ENCODE measurements around the gene GALP.
A peak's percentile ranks its signal among the peaks of the same experiment; 100 is the strongest.
"Not testable (repeated sequence)": the region's sequence is repeated elsewhere in the genome, so short reads cannot be mapped to it uniquely, and the experiment has no call there.

GALP gene

DNA sequence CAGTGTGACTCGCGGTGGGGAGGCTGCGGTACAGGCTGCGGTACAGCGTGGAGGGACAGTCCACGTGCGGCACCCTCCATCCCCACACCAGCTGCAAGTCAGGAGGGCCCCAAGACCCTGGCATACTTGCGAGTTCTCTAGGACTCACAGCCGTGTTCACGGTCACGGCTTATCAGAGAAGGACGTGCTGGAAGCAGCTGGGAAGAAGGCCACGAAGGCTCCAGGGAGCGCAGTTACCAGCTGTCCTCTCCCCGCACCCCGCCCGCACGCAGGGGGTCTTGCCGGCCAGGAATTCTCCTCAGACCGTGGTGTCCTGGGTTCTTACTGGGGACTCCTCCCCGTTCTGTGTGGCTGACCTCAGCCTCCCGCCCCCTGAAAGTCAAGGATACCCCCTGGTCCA, 28.5 kb upstream of the GALP start:
- Histone ChIP-seq H3K4me1 (ENCODE audit: control insufficient read depth in 5 of 5, insufficient read depth in 5 of 5, low read length in 5 of 5) (peaks cover 0 to 9% (median 7%) of the 10 kb centered on the region in 5 donors), H3K4me3 (ENCODE audit: low read depth in 1 of 5, low read length in 5 of 5) (no peak overlapping the region), H3K9ac (ENCODE audit: low read length in 5 of 5) (no peak overlapping the region), H3K27ac (ENCODE audit: low read depth, low read length) (no peak overlapping the region), H3K27me3 (ENCODE audit: control insufficient read depth in 5 of 5, insufficient read depth in 4 of 5, low read length in 5 of 5) (no peaks in the 10 kb centered on the region), H3K9me3 (ENCODE audit: control insufficient read depth in 5 of 5, low read length in 5 of 5) (no peaks in the 10 kb centered on the region), H3K36me3 (ENCODE audit: control insufficient read depth in 5 of 5, insufficient read depth in 5 of 5, low read length in 5 of 5) (peaks cover 0 to 31% (median 21%) of the 10 kb centered on the region in 5 donors)

DNA sequence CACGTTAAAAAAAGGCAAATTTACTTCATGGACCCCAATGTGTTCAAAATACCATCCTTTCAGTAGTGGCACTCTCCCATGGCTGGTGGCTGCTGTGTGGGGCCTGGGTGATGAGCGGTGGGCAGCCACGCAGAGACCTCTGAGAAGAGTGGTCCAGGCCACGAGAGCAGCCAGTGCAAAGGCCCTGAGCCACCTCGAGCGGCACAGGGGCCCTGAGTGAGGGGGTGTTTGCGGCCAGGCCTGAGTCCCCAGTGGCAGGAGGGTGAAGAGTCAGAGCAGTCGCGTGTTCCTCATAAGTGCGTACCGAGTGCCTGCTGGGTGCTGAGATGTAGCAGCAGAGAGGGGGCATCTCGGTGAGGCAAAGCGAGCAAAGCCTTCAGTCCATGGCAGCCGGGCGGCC, 27.7 kb upstream of the GALP start:
- Histone ChIP-seq H3K27me3 (ENCODE audit: control insufficient read depth in 5 of 5, insufficient read depth in 4 of 5, low read length in 5 of 5) (no peaks in the 10 kb centered on the region), H3K36me3 (ENCODE audit: control insufficient read depth in 5 of 5, insufficient read depth in 5 of 5, low read length in 5 of 5) (peaks cover 0 to 31% (median 21%) of the 10 kb centered on the region in 5 donors), H3K4me1 (ENCODE audit: control insufficient read depth in 5 of 5, insufficient read depth in 5 of 5, low read length in 5 of 5) (peaks cover 0 to 4% (median 3%) of the 10 kb centered on the region in 5 donors), H3K4me3 (ENCODE audit: low read depth in 1 of 5, low read length in 5 of 5) (no peak overlapping the region), H3K9me3 (ENCODE audit: control insufficient read depth in 5 of 5, low read length in 5 of 5) (no peaks in the 10 kb centered on the region), H3K27ac (ENCODE audit: low read depth, low read length) (no peak overlapping the region), H3K9ac (ENCODE audit: low read length in 5 of 5) (no peak overlapping the region)

DNA sequence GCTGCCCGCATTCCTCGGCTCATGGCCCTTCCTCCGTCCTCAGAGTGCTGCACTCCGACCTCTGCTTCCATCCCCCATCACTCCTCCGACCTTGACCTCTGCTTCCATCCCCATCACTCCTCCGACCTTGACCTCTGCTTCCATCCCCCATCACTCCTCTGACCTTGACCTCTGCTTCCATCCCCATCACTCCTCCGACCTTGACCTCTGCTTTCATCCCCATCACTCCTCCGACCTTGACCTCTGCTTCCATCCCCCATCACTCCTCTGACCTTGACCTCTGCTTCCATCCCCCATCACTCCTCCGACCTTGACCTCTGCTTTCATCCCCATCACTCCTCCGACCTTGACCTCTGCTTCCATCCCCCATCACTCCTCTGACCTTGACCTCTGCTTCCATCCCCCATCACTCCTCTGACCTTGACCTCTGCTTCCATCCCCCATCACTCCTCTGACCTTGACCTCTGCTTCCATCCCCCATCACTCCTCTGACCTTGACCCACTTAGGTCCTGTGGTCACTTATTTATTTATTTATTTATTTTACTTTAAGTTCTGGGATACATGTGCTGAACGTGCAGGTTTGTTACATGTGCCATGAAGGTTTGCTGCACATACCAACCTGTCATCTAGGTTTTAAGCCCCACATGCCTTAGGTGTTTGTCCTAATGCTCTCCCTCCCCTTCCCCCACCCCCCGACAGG, 26.7 kb upstream of the GALP start:
- not testable (repeated sequence) for H3K27ac ChIP-seq (ENCODE audit: low read depth, low read length); H3K4me1 ChIP-seq (ENCODE audit: control insufficient read depth in 5 of 5, insufficient read depth in 5 of 5, low read length in 5 of 5); H3K27me3 ChIP-seq (ENCODE audit: control insufficient read depth in 5 of 5, insufficient read depth in 4 of 5, low read length in 5 of 5); H3K9me3 ChIP-seq (ENCODE audit: control insufficient read depth in 5 of 5, low read length in 5 of 5); H3K9ac ChIP-seq (ENCODE audit: low read length in 5 of 5); H3K4me3 ChIP-seq (ENCODE audit: low read depth in 1 of 5, low read length in 5 of 5)
- H3K36me3 ChIP-seq (ENCODE audit: control insufficient read depth in 5 of 5, insufficient read depth in 5 of 5, low read length in 5 of 5) = peaks cover 0 to 31% (median 25%) of the 10 kb centered on the region in 5 donors

DNA sequence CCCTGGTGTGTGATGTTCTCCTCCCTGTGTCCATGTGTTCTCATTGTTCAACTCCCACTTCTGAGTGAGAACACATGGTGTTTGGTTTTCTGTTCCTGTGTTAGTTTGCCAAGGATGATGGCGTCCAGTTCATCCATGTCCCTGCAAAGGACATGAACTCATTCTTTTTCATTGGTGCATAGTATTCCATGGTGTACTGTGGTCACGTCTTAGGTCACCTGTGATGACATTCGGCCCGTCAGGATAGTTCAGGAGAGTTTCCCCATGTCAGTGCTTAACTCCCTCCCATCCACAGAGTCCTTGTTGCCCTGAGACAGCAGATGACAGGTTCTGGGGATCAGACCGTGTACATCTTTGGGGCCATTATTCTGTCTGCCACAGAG, 26.2 kb upstream of the GALP start:
- Histone ChIP-seq H3K4me1 (ENCODE audit: control insufficient read depth in 5 of 5, insufficient read depth in 5 of 5, low read length in 5 of 5) (peaks cover 0 to 2% (median 0%) of the 10 kb centered on the region in 5 donors), H3K27ac (ENCODE audit: low read depth, low read length) (no peak overlapping the region), H3K4me3 (ENCODE audit: low read depth in 1 of 5, low read length in 5 of 5) (no peak overlapping the region), H3K27me3 (ENCODE audit: control insufficient read depth in 5 of 5, insufficient read depth in 4 of 5, low read length in 5 of 5) (no peaks in the 10 kb centered on the region), H3K9me3 (ENCODE audit: control insufficient read depth in 5 of 5, low read length in 5 of 5) (no peaks in the 10 kb centered on the region), H3K36me3 (ENCODE audit: control insufficient read depth in 5 of 5, insufficient read depth in 5 of 5, low read length in 5 of 5) (peaks cover 0 to 31% (median 28%) of the 10 kb centered on the region in 5 donors), H3K9ac (ENCODE audit: low read length in 5 of 5) (no peak overlapping the region)

DNA sequence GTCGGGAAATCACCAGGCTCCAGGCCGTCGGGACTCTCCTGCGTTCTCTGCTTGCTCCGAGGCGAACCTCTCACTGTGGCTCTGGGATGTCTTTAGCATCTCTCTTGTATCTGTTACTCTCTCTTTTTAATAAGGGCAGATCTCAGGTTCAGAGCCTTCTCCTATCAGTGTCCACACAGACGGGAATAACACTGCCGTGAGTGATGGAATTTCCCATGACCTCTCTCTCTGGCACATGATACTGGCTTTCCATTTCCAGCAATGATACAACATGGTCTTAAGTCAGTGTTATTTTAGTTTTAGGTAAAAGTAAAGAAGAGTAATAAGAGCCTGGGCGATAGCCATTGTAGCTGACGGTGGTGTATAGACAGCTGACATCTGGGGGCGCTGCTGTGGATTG, 25.4 kb upstream of the GALP start:
- Histone ChIP-seq H3K4me3 (ENCODE audit: low read depth in 1 of 5, low read length in 5 of 5) (no peak overlapping the region), H3K27me3 (ENCODE audit: control insufficient read depth in 5 of 5, insufficient read depth in 4 of 5, low read length in 5 of 5) (no peaks in the 10 kb centered on the region), H3K4me1 (ENCODE audit: control insufficient read depth in 5 of 5, insufficient read depth in 5 of 5, low read length in 5 of 5) (peaks cover 0 to 2% (median 0%) of the 10 kb centered on the region in 5 donors), H3K9ac (ENCODE audit: low read length in 5 of 5) (no peak overlapping the region), H3K36me3 (ENCODE audit: control insufficient read depth in 5 of 5, insufficient read depth in 5 of 5, low read length in 5 of 5) (peaks cover 0 to 37% (median 33%) of the 10 kb centered on the region in 5 donors), H3K27ac (ENCODE audit: low read depth, low read length) (no peak overlapping the region), H3K9me3 (ENCODE audit: control insufficient read depth in 5 of 5, low read length in 5 of 5) (no peaks in the 10 kb centered on the region)

DNA sequence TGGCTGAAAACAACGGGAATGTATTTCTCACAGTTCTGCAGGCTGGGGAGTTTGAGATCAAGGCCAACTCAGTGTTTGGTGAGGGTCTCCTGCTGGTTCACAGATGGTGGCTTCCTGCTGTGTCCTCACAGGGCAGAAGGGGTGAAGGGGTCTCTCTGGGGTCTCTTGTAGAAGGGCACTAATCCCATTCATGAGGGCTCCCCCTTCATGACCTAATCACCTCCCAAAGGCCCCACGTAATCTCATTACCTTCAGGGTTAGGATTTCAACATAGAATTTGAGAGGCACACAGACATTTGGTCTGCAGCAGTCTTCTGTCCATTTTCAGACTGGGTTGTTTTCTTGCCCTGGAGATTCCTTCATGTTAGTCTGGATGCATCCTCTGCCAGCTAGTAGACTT, 23.2 kb upstream of the GALP start:
- Histone ChIP-seq H3K9ac (ENCODE audit: low read length in 5 of 5) (no peak overlapping the region), H3K4me3 (ENCODE audit: low read depth in 1 of 5, low read length in 5 of 5) (no peak overlapping the region), H3K27ac (ENCODE audit: low read depth, low read length) (no peak overlapping the region), H3K4me1 (ENCODE audit: control insufficient read depth in 5 of 5, insufficient read depth in 5 of 5, low read length in 5 of 5) (peaks cover 0 to 19% (median 4%) of the 10 kb centered on the region in 5 donors), H3K9me3 (ENCODE audit: control insufficient read depth in 5 of 5, low read length in 5 of 5) (no peaks in the 10 kb centered on the region), H3K36me3 (ENCODE audit: control insufficient read depth in 5 of 5, insufficient read depth in 5 of 5, low read length in 5 of 5) (peaks cover 0 to 37% (median 31%) of the 10 kb centered on the region in 5 donors), H3K27me3 (ENCODE audit: control insufficient read depth in 5 of 5, insufficient read depth in 4 of 5, low read length in 5 of 5) (no peaks in the 10 kb centered on the region)

DNA sequence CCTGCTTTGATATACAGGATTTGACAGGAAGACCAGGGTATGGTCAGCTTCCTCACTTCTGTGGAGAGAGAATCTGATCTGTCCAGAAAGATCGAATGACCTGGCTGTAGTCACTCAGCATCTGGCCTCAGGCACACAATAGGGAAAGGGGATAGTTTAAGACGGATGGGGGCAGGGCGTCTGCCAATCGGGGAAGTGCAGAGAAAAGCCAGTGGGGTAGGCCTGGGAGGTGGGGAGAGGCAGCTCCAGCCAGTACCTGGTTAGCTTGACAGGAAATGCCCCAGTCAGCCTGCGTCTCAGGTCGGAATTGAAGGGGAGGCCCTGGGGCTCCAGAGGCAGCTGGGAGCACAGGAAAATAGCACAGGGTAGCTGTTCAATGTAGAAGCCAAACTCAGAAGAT, 22.3 kb upstream of the GALP start:
- H3K27me3 ChIP-seq (ENCODE audit: control insufficient read depth in 5 of 5, insufficient read depth in 4 of 5, low read length in 5 of 5) = no peaks in the 10 kb centered on the region
- H3K4me1 ChIP-seq (ENCODE audit: control insufficient read depth in 5 of 5, insufficient read depth in 5 of 5, low read length in 5 of 5) = peaks cover 0 to 19% (median 4%) of the 10 kb centered on the region in 5 donors
- no peak overlapping the region for H3K27ac ChIP-seq (ENCODE audit: low read depth, low read length)
- peaks cover 0 to 31% (median 28%) of the 10 kb centered on the region in 5 donors for H3K36me3 ChIP-seq (ENCODE audit: control insufficient read depth in 5 of 5, insufficient read depth in 5 of 5, low read length in 5 of 5)
- no peak overlapping the region for H3K9ac ChIP-seq (ENCODE audit: low read length in 5 of 5)
- H3K9me3 ChIP-seq (ENCODE audit: control insufficient read depth in 5 of 5, low read length in 5 of 5) = no peaks in the 10 kb centered on the region
- H3K4me3 ChIP-seq (ENCODE audit: low read depth in 1 of 5, low read length in 5 of 5) = no peak overlapping the region

DNA sequence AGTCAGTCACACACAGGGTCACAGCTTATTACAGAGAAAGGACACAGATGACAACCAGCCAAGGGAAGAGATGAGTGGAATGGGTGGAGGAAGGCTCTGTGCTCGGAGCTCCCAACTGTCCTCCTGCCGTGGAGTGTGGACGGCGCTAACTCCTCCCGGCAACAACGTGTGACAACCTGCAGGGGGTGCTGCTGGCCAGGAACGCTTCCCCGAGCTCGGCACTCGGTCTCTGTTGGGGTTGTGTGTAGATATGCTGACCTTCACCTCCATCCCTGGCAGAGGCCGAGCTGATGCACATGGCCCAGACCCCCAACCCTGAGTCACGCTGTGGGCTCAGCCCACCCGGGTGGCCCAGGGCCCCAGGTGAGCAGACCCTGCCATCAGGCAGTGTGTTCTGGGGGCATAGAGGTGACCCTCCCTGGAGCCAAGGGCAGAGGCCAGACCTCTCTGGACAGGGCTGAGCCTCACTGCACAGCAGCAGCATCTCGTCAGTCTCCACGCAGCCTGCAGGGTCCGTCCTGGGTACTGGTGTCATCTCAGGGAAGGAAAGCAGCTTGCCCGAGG, 20.6 kb upstream of the GALP start:
- Histone ChIP-seq H3K9ac (ENCODE audit: low read length in 5 of 5) (no peak overlapping the region), H3K9me3 (ENCODE audit: control insufficient read depth in 5 of 5, low read length in 5 of 5) (no peaks in the 10 kb centered on the region), H3K4me3 (ENCODE audit: low read depth in 1 of 5, low read length in 5 of 5) (no peak overlapping the region), H3K27ac (ENCODE audit: low read depth, low read length) (no peak overlapping the region), H3K36me3 (ENCODE audit: control insufficient read depth in 5 of 5, insufficient read depth in 5 of 5, low read length in 5 of 5) (peaks cover 0 to 40% (median 36%) of the 10 kb centered on the region in 5 donors), H3K27me3 (ENCODE audit: control insufficient read depth in 5 of 5, insufficient read depth in 4 of 5, low read length in 5 of 5) (no peaks in the 10 kb centered on the region), H3K4me1 (ENCODE audit: control insufficient read depth in 5 of 5, insufficient read depth in 5 of 5, low read length in 5 of 5) (peaks cover 0 to 19% (median 4%) of the 10 kb centered on the region in 5 donors)

DNA sequence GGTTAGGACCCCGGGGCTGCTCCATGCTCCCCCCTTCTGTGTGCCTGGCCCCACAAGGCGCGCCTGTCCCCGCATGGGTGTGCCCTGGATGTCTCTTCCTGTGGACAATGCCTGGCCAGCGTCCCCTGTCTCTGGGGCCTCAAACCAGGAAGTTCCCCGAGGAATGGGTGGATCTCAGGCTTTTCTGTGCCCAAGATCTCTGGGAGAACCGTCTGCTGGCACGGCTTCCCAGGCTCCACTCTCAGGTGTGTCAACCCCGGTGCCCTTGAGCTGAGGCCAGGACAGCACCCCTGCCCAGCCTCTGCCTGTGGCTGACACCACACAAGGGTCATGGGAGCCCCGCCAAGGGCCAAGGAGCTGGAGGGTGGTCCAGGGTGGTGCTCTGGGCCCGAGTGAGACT, 19.0 kb upstream of the GALP start:
- no peaks in the 10 kb centered on the region for H3K27me3 ChIP-seq (ENCODE audit: control insufficient read depth in 5 of 5, insufficient read depth in 4 of 5, low read length in 5 of 5)
- H3K4me1 ChIP-seq (ENCODE audit: control insufficient read depth in 5 of 5, insufficient read depth in 5 of 5, low read length in 5 of 5) = peaks cover 0 to 19% (median 4%) of the 10 kb centered on the region in 5 donors
- H3K9me3 ChIP-seq (ENCODE audit: control insufficient read depth in 5 of 5, low read length in 5 of 5) = no peaks in the 10 kb centered on the region
- H3K9ac ChIP-seq (ENCODE audit: low read length in 5 of 5) = peak overlapping the region in 4 of 5 donors; percentile 14 to 42 (median 30)
- peaks cover 0 to 49% (median 46%) of the 10 kb centered on the region in 5 donors for H3K36me3 ChIP-seq (ENCODE audit: control insufficient read depth in 5 of 5, insufficient read depth in 5 of 5, low read length in 5 of 5)
- no peak overlapping the region for H3K4me3 ChIP-seq (ENCODE audit: low read depth in 1 of 5, low read length in 5 of 5)
- no peak overlapping the region for H3K27ac ChIP-seq (ENCODE audit: low read depth, low read length)

DNA sequence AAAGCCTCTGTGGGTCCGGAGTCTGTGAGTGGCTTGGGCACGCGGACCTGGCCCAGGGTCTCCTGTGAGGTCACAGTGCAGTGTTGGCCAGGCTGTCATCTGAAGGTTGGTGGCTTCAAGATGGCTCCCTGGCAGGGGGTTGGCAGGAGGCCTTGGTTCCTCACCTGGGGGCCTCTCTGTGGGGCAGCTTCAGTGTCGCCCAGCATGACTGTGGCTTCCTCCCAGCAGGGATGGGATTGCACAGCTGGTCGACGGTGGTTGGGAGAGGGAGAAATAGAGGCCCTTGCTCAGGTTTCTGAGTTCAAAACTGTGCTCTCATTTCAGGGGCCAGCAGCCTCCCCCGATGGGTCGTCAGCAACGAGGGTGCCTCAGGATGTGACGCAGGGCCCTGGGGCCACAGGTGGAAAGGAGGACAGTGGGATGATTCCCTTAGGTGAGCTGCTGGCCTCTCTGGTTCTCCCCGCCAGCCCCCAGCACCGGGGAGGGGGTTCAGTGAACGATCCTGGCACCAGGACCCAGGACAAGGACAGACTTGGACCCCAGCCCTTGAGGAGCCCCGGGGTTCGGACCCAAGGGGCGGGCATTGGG, 17.5 kb upstream of the GALP start:
- Histone ChIP-seq H3K4me3 (ENCODE audit: low read depth in 1 of 5, low read length in 5 of 5) (no peak overlapping the region), H3K9ac (ENCODE audit: low read length in 5 of 5) (no peak overlapping the region), H3K36me3 (ENCODE audit: control insufficient read depth in 5 of 5, insufficient read depth in 5 of 5, low read length in 5 of 5) (peaks cover 0 to 49% (median 46%) of the 10 kb centered on the region in 5 donors), H3K4me1 (ENCODE audit: control insufficient read depth in 5 of 5, insufficient read depth in 5 of 5, low read length in 5 of 5) (peaks cover 0 to 18% (median 4%) of the 10 kb centered on the region in 5 donors), H3K27ac (ENCODE audit: low read depth, low read length) (no peak overlapping the region), H3K27me3 (ENCODE audit: control insufficient read depth in 5 of 5, insufficient read depth in 4 of 5, low read length in 5 of 5) (no peaks in the 10 kb centered on the region), H3K9me3 (ENCODE audit: control insufficient read depth in 5 of 5, low read length in 5 of 5) (no peaks in the 10 kb centered on the region)

Measured in subcutaneous abdominal adipose tissue (tissue), 5 donors.